Smooth muscle cell (in vitro differentiated cells): ENCODE measurements around the gene CSNK1G1. TPM values are rescaled to one million over a fixed set of nuclear protein-coding genes. Genes with fewer than 3 reads are reported as not detected.

Experiments used
- DNase-seq: peaks from one replicate; lab custom pipeline; 2025; ENCODE audit not compliant: unreplicated experiment; lab: John Stamatoyannopoulos, UW
- H2AFZ ChIP-seq: fragments of 200-600 bp; sonication (generic); 2 replicates; pipeline ENCODE4 v1.6.0; 2016; ENCODE audit warnings: antibody characterized with exemption, low read depth, mild to moderate bottlenecking
- H3F3A ChIP-seq: fragments of 200-600 bp; sonication (generic); 2 replicates; pipeline ENCODE4 v1.6.0; 2017; ENCODE audit warnings: antibody characterized with exemption, low read depth
- H3K27ac ChIP-seq: fragments of 200-600 bp; sonication (generic); 2 replicates; pipeline ENCODE4 v1.5.1; 2016; ENCODE audit warnings: low read depth, mild to moderate bottlenecking
- H3K27me3 ChIP-seq: fragments of 200-600 bp; sonication (generic); 2 replicates; pipeline ENCODE4 v1.6.1; 2016; ENCODE audit warnings: low read depth, mild to moderate bottlenecking
- H3K36me3 ChIP-seq: fragments of 200-600 bp; sonication (generic); 2 replicates; pipeline ENCODE4 v1.5.1; 2016; ENCODE audit warnings: low read depth
- H3K4me1 ChIP-seq: fragments of 200-600 bp; sonication (generic); 2 replicates; pipeline ENCODE4 v1.5.1; 2016; ENCODE audit warnings: low read depth
- H3K4me2 ChIP-seq: fragments of 200-600 bp; sonication (generic); 2 replicates; pipeline ENCODE4 v1.6.0; 2016; ENCODE audit warnings: mild to moderate bottlenecking
- H3K4me3 ChIP-seq: fragments of 200-600 bp; sonication (generic); 2 replicates; pipeline ENCODE4 v1.5.1; 2016; ENCODE audit warnings: mild to moderate bottlenecking
- H3K79me2 ChIP-seq: fragments of 200-600 bp; sonication (generic); 2 replicates; pipeline ENCODE4 v1.6.0; 2016; ENCODE audit warnings: low read depth, mild to moderate bottlenecking
- H3K9ac ChIP-seq: fragments of 200-600 bp; sonication (generic); 2 replicates; pipeline ENCODE4 v1.6.0; 2016; ENCODE audit warnings: low read depth
- H3K9me3 ChIP-seq: fragments of 200-600 bp; sonication (generic); replicated peaks from 2 replicates; pipeline ENCODE4 v1.5.1; 2016; ENCODE audit warnings: low read depth
- H4K20me1 ChIP-seq: fragments of 200-600 bp; sonication (generic); 2 replicates; pipeline ENCODE4 v1.6.0; 2016; ENCODE audit warnings: low read depth
- CTCF ChIP-seq: fragments of 200-600 bp; sonication (generic); IDR thresholded peaks from 2 replicates; pipeline ENCODE4 v1.5.1; 2017; ENCODE audit warnings: borderline replicate concordance, mild to moderate bottlenecking, antibody characterized with exemption; ENCODE audit not compliant: insufficient read depth, poor library complexity, severe bottlenecking
- WGBS: methylation state at CpG from one replicate; pipeline ENCODE4 v1.1.7; 2016; ENCODE audit warnings: low lambda C conversion rate; 5-methylcytosine and 5-hydroxymethylcytosine counted together
- polyA plus RNA-seq: library from polyadenylated mRNA; unstranded; fragments of >200 nt; fragmentation: Nextera tagmentation; extraction: Ambion mirVana; gene quantifications from 2 replicates; pipeline ENCODE4 v1.2.1, GENCODE V29; 2016
- total RNA-seq: library from RNA; depleted of rRNA; stranded (reverse); fragments of >200 nt; gene quantifications from 2 replicates; pipeline ENCODE4 v1.2.3, GENCODE V29; 2014

Gene CSNK1G1
- total and polyA plus RNA-seq, 2 experiments from 2014 or later, result 12.8 to 23.2 TPM

- TF ChIP-seq CTCF, result no peak
- H3K36me3 ChIP-seq, result peaks cover 25% of the 10 kb centered on the region
- WGBS, result 95% methylated on average over 7 of the region's 7 CpGs
Observed at GRCh38 chr15:64131547-64131946, 224.4 kb downstream of the CSNK1G1 start.

GRCh38 chr15:64130159-64130558, 225.8 kb downstream of the CSNK1G1 start:
- TF ChIP-seq CTCF, result no peak
- DNase-seq, result no peak
- Histone ChIP-seq H3K4me3 (no peak overlapping the region), H3K36me3 (peaks cover 25% of the 10 kb centered on the region), H3K79me2 (no peaks in the 10 kb centered on the region), H3K4me1 (no peaks in the 10 kb centered on the region), H3K4me2 (no peak overlapping the region), H3K27me3 (no peaks in the 10 kb centered on the region), H4K20me1 (no peaks in the 10 kb centered on the region), H3K27ac (no peak overlapping the region), H3F3A (no peaks in the 10 kb centered on the region), H3K9me3 (no peaks in the 10 kb centered on the region), H3K9ac (no peak overlapping the region), H2AFZ (no peak overlapping the region)
- WGBS, result 98% methylated on average over 3 of the region's 3 CpGs

More at GRCh38 chr15:64131547-64131946, 224.4 kb downstream of the CSNK1G1 start:
- Histone ChIP-seq H3F3A (no peaks in the 10 kb centered on the region), H3K4me1 (no peaks in the 10 kb centered on the region), H2AFZ (no peak overlapping the region), H3K27me3 (no peaks in the 10 kb centered on the region), H3K79me2 (no peaks in the 10 kb centered on the region), H3K27ac (no peak overlapping the region), H3K4me2 (no peak overlapping the region), H3K9me3 (no peaks in the 10 kb centered on the region), H3K9ac (no peak overlapping the region), H4K20me1 (no peaks in the 10 kb centered on the region), H3K4me3 (no peak overlapping the region)
- DNase-seq, result no peak

GRCh38 chr15:64127521-64128270, 228.3 kb downstream of the CSNK1G1 start:
- peaks cover 25% of the 10 kb centered on the region for H3K36me3 ChIP-seq
- 86% methylated on average over 6 of the region's 6 CpGs for whole genome bisulfite sequencing

More at GRCh38 chr15:64127521-64128270, 228.3 kb downstream of the CSNK1G1 start:
- Histone ChIP-seq H3K4me1 (no peaks in the 10 kb centered on the region), H3K4me2 (no peak overlapping the region), H3K9ac (no peak overlapping the region), H3K4me3 (no peak overlapping the region), H3K27ac (no peak overlapping the region), H2AFZ (no peak overlapping the region), H3K9me3 (no peaks in the 10 kb centered on the region), H3K27me3 (no peaks in the 10 kb centered on the region), H3F3A (no peaks in the 10 kb centered on the region), H3K79me2 (no peaks in the 10 kb centered on the region), H4K20me1 (no peaks in the 10 kb centered on the region)
- no peak for DNase-seq
- TF ChIP-seq CTCF, result no peak
